Raji (cell line): ENCODE data around the gene OR7C2.

ENCODE experiments used
- POLR2A ChIP-seq: IDR thresholded peaks from 2 replicates; pipeline ENCODE4 v1.6.1; 2011; ENCODE audit warnings: low read depth, low read length, control low read depth; ENCODE audit not compliant: insufficient read depth

Gene OR7C2

GRCh38 chr19:14941189-14941588, at the start of gene OR7C2:
Gene OR7C2, plus strand, starts transcription at chr19:14941489. Its CDS starts 0 bp downstream, at chr19:14941489.
- no peak for TF ChIP-seq POLR2A

- no peak for TF ChIP-seq POLR2A
Measured at GRCh38 chr19:14901675-14902260, 39.5 kb upstream of the OR7C2 start.

GRCh38 chr19:14906711-14907110, 34.6 kb upstream of the OR7C2 start:
- TF ChIP-seq POLR2A, result no peak

- TF ChIP-seq POLR2A, result no peak
Measured at GRCh38 chr19:14915116-14915515, 26.2 kb upstream of the OR7C2 start.

GRCh38 chr19:14916848-14917247, 24.4 kb upstream of the OR7C2 start:
- no peak for TF ChIP-seq POLR2A

- no peak for TF ChIP-seq POLR2A
Measured at GRCh38 chr19:14933506-14933905, 7.8 kb upstream of the OR7C2 start.

GRCh38 chr19:14940266-14940665, 1.0 kb upstream of the OR7C2 start:
- TF ChIP-seq POLR2A, result no peak

- no peak for TF ChIP-seq POLR2A
Measured at GRCh38 chr19:14943601-14944000, 2.3 kb downstream of the OR7C2 start.

GRCh38 chr19:14944456-14944855, 3.2 kb downstream of the OR7C2 start:
- no peak for TF ChIP-seq POLR2A

- no peak for TF ChIP-seq POLR2A
Measured at GRCh38 chr19:14949876-14950275, 8.6 kb downstream of the OR7C2 start.

- TF ChIP-seq POLR2A, result no peak
Measured at GRCh38 chr19:14950421-14950820, 9.1 kb downstream of the OR7C2 start.

- no peak for TF ChIP-seq POLR2A
Measured at GRCh38 chr19:14952767-14953166, 11.5 kb downstream of the OR7C2 start.

- TF ChIP-seq POLR2A, result no peak
Measured at GRCh38 chr19:14954071-14954655, 12.9 kb downstream of the OR7C2 start.

- no peak for TF ChIP-seq POLR2A
Measured at GRCh38 chr19:14957464-14957863, 16.2 kb downstream of the OR7C2 start.

GRCh38 chr19:14959263-14959662, 18.0 kb downstream of the OR7C2 start:
- no peak for TF ChIP-seq POLR2A

- no peak for TF ChIP-seq POLR2A
Measured at GRCh38 chr19:14961956-14962685, 20.8 kb downstream of the OR7C2 start.
